Stomach (tissue), 9 donors: Measurements from ENCODE around the gene AP1G1. TPM values are rescaled to one million over a fixed set of nuclear protein-coding genes. Genes with fewer than 3 reads are reported as not detected.

Experiments used
- DNase-seq, 2 donors: peaks; one replicate each; pipeline versions ENCODE4 v3.0.0 to v3.0.0-alpha.2; 2013 to 2019
- H3K27ac ChIP-seq, 5 donors: fragments of 200-600 bp in 4 of 5; sonication (generic) in 4 of 5; one replicate each; pipeline ENCODE4 v1.5.1; 2013 to 2019; ENCODE audit warnings: mild to moderate bottlenecking in 1 of 5, moderate library complexity in 1 of 5
- H3K27me3 ChIP-seq, 3 donors: fragments of 200-600 bp; sonication (generic); one replicate each; pipeline ENCODE4 v1.5.1; 2017 to 2019; ENCODE audit warnings: mixed run types in 1 of 3
- H3K36me3 ChIP-seq, 4 donors: fragments of 200-600 bp; sonication (generic); 1 replicate in 3 of 4; 2 replicates in 1 of 4; pipeline ENCODE4 v1.5.1; 2016 to 2019
- H3K4me1 ChIP-seq, 4 donors: fragments of 200-600 bp; sonication (generic); one replicate each; pipeline ENCODE4 v1.5.1; 2016 to 2019
- H3K4me3 ChIP-seq, 4 donors: fragments of 200-600 bp; sonication (generic) in 3 of 4; one replicate each; pipeline ENCODE4 v1.5.1; 2016 to 2019; ENCODE audit warnings: mild to moderate bottlenecking in 1 of 4
- H3K9me3 ChIP-seq, 4 donors: fragments of 200-600 bp; sonication (generic); one replicate each; pipeline ENCODE4 v1.5.1; 2016 to 2019
- EP300 ChIP-seq: sonication (generic); formaldehyde crosslinking; IDR thresholded peaks from one replicate; pipeline ENCODE4 v1.6.1; 2017; ENCODE audit warnings: antibody characterized with exemption
- POLR2A ChIP-seq, 4 donors: fragments of 450-650 bp; IDR thresholded peaks; one replicate each; pipeline ENCODE4 v1.6.1; 2016; ENCODE audit warnings: antibody characterized with exemption in 4 of 4, control low read depth in 2 of 4, mild to moderate bottlenecking in 1 of 4, moderate library complexity in 1 of 4
- POLR2AphosphoS5 ChIP-seq, 3 donors: sonication (generic); formaldehyde crosslinking; IDR thresholded peaks; one replicate each; pipeline ENCODE4 v1.6.1; 2016; ENCODE audit warnings: antibody characterized with exemption in 3 of 3
- WGBS, 5 donors: extraction: QIAGEN DNeasy Blood & Tissue Kit in 3 of 5; methylation state at CpG; one replicate each; pipeline versions ENCODE4 v1.1.5 to v1.1.7; 2013 to 2018; 5-methylcytosine and 5-hydroxymethylcytosine counted together
- intact Hi-C: fragments of 100-400 bp; cut with DNase I; formaldehyde crosslinking; loops from one replicate; pipeline ENCODE4 v1.15.1; 2023; ENCODE audit warnings: low total_unique reads
- polyA plus RNA-seq, 3 donors: library from polyadenylated mRNA; stranded (reverse); fragments of 200-250 nt; gene quantifications; one replicate each; pipeline ENCODE4 v1.2.3, GENCODE V29; 2013
- total RNA-seq, 5 donors: library from RNA; depleted of rRNA; stranded (reverse); fragments of >200 nt; gene quantifications; one replicate each; pipeline versions ENCODE4 v1.1.0 to v1.2.3, GENCODE V29; 2014 to 2016
- TF ChIP-seq, protein P1 (sequence below), 7 experiments: fragments of 450-650 bp in 4 of 7; fragments of 200-600 bp in 3 of 7; sonication (generic) in 3 of 7; IDR thresholded peaks; one replicate each; pipeline ENCODE4 v1.5.1; 2016 to 2019; ENCODE audit warnings: antibody characterized with exemption in 7 of 7, control low read depth in 2 of 7, mild to moderate bottlenecking in 1 of 7
- donor health status: healthy with polysubstance abuse.
- donor health status: Bipolar disorder and iron deficiency.
- donor health status: healthy.

AP1G1 gene
- total and polyA plus RNA-seq, 8 donors = 11.7 to 198 (median 123) TPM

DNA sequence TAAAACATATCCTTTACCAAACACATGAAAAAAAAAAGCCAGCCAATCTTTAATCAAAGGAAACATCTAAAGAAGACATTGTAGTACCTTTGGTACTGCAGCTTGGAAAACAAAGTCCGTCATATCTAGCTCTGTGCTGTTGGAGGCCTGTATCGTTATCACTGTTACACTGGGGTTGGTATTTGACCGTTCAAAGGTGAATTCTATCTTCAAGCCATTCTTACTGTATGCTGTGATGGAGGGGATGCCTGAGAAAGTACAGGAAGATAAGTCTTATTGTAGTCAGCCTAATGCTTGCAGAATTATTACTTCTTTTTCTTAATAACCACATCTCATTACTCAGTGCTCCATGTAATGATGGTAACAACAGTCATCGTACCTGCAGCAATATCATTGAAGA, 69.8 kb downstream of the AP1G1 start:
- intact Hi-C loops = no loop called here
- Histone ChIP-seq H3K36me3 (peaks cover 56 to 98% (median 95%) of the 10 kb centered on the region in 4 donors), H3K27me3 (no peaks in the 10 kb centered on the region), H3K4me1 (no peaks in the 10 kb centered on the region), H3K27ac (no peak overlapping the region), H3K9me3 (no peaks in the 10 kb centered on the region), H3K4me3 (no peak overlapping the region)
- TF ChIP-seq POLR2A (IDR thresholded peaks at IDR 0.05) = no peak
- TF ChIP-seq, protein P1, sequence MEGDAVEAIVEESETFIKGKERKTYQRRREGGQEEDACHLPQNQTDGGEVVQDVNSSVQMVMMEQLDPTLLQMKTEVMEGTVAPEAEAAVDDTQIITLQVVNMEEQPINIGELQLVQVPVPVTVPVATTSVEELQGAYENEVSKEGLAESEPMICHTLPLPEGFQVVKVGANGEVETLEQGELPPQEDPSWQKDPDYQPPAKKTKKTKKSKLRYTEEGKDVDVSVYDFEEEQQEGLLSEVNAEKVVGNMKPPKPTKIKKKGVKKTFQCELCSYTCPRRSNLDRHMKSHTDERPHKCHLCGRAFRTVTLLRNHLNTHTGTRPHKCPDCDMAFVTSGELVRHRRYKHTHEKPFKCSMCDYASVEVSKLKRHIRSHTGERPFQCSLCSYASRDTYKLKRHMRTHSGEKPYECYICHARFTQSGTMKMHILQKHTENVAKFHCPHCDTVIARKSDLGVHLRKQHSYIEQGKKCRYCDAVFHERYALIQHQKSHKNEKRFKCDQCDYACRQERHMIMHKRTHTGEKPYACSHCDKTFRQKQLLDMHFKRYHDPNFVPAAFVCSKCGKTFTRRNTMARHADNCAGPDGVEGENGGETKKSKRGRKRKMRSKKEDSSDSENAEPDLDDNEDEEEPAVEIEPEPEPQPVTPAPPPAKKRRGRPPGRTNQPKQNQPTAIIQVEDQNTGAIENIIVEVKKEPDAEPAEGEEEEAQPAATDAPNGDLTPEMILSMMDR (IDR thresholded peaks at IDR 0.05) = no peak
- no peak for TF ChIP-seq EP300
- no peak for TF ChIP-seq POLR2AphosphoS5 (IDR thresholded peaks at IDR 0.05)
- no peak for DNase-seq
- 50 to 69% (median 59%) methylated on average over 4 of the region's 4 CpGs for WGBS, 5 donors

DNA sequence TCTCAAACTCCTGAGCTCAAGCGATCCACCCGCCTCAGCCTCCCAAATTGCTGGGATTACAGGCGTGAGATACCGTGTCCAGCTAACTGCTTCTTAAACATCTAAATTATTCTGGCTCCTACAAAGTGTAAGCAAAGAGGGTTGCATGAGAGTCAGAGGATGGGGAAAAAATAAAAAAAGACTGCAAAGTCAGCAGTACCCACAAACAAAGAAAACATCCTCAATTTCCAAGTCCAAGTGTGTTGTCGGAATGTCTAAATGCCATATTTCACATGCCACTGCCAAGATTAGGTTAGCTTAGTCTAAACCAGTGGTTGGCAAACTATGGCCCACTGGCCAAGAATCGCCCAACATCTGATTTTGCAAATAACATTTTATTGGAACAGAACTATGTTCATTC, 71.1 kb downstream of the AP1G1 start:
- intact Hi-C loops = no loop called here
- DNase-seq = no peak
- 93 to 97% (median 97%) methylated on average over 6 of the region's 6 CpGs for WGBS, 5 donors
- no peaks in the 10 kb centered on the region for H3K4me1 ChIP-seq
- H3K36me3 ChIP-seq = peaks cover 53 to 98% (median 95%) of the 10 kb centered on the region in 4 donors
- H3K4me3 ChIP-seq = no peak overlapping the region
- TF ChIP-seq, protein P1 (IDR thresholded peaks at IDR 0.05) = no peak
- TF ChIP-seq POLR2A (IDR thresholded peaks at IDR 0.05) (no peak), POLR2AphosphoS5 (IDR thresholded peaks at IDR 0.05) (no peak), EP300 (no peak)
- H3K9me3 ChIP-seq = no peaks in the 10 kb centered on the region
- H3K27ac ChIP-seq = no peak overlapping the region
- H3K27me3 ChIP-seq = no peaks in the 10 kb centered on the region

DNA sequence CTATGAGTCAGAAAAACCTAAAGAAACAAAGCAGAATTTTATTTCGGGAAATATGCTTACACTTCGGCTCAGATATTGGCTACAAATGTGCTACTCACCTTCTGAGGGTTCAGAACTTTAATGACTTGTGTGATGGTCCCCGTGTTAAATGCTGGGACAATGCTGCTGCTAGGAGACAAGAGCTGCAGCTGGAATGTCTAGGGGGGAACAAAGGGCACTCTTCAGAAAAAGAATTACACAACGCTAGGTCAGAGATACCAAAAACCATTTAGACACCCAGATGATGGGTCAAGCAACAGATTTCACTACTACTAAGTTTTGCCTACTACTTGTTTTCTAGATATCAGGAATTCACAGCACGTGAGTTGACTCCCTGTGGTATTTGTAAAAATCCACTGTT, 74.1 kb downstream of the AP1G1 start:
- 77 to 88% (median 81%) methylated on average over 5 of the region's 5 CpGs for WGBS, 5 donors
- no peaks in the 10 kb centered on the region for H3K9me3 ChIP-seq
- intact Hi-C loops = no loop called here
- DNase-seq = no peak
- peaks cover 54 to 95% (median 94%) of the 10 kb centered on the region in 4 donors for H3K36me3 ChIP-seq
- H3K4me3 ChIP-seq = no peak overlapping the region
- no peaks in the 10 kb centered on the region for H3K27me3 ChIP-seq
- no peaks in the 10 kb centered on the region for H3K4me1 ChIP-seq
- H3K27ac ChIP-seq = no peak overlapping the region
- TF ChIP-seq POLR2AphosphoS5 (IDR thresholded peaks at IDR 0.05) (no peak), POLR2A (IDR thresholded peaks at IDR 0.05) (no peak), EP300 (no peak)
- TF ChIP-seq, protein P1 (IDR thresholded peaks at IDR 0.05) = no peak

DNA sequence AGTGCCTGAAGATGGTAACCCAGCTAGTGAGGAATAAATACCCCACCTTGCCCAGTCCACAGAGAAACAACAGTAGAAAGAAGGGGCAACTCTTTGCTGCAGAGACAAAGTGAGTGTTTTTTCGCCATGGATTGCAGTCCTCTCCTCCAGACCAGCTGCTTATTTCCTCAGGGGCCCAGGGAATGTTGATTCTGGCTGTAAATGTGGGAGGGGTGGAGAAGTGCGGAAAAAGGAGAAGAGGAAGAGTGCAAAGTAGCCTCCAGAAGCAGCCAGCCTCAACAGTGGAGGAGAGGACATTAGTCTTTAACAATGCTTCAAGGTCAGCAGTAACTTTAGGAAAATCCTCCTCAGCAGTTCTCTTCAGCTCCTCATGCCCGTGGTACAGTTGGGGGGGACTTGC, 76.0 kb downstream of the AP1G1 start:
- intact Hi-C loops = no loop called here
- TF ChIP-seq EP300 (no peak), POLR2AphosphoS5 (IDR thresholded peaks at IDR 0.05) (no peak), POLR2A (IDR thresholded peaks at IDR 0.05) (no peak)
- TF ChIP-seq, protein P1 (IDR thresholded peaks at IDR 0.05) = no peak
- no peak for DNase-seq
- Histone ChIP-seq H3K4me3 (no peak overlapping the region), H3K9me3 (no peaks in the 10 kb centered on the region), H3K36me3 (peaks cover 36 to 79% (median 76%) of the 10 kb centered on the region in 4 donors), H3K27me3 (no peaks in the 10 kb centered on the region), H3K27ac (no peak overlapping the region), H3K4me1 (peaks cover 0 to 9% (median 3%) of the 10 kb centered on the region in 4 donors)
- 85 to 94% (median 88%) methylated on average over 3 of the region's 3 CpGs for WGBS, 5 donors
